KMS-11 (cell line): ENCODE measurements around the gene SLC39A9.
"Not testable (repeated sequence)": the region's sequence is repeated elsewhere in the genome, so short reads cannot be mapped to it uniquely, and the experiment has no call there.

Experiments used
- H2AFZ ChIP-seq: fragments of 200-600 bp; sonication (generic); 2 replicates; pipeline ENCODE4 v1.6.1; 2016; ENCODE audit warnings: antibody characterized with exemption, mixed run types, low read depth
- H3K27ac ChIP-seq: fragments of 200-600 bp; sonication (generic); 2 replicates; pipeline ENCODE4 v1.6.1; 2016; ENCODE audit warnings: mild to moderate bottlenecking, mixed run types
- H3K27me3 ChIP-seq: fragments of 200-600 bp; sonication (generic); 2 replicates; pipeline ENCODE4 v1.6.1; 2017; ENCODE audit warnings: mild to moderate bottlenecking, low read depth, mixed run types, moderate library complexity; ENCODE audit not compliant: insufficient read depth
- H3K36me3 ChIP-seq: fragments of 200-600 bp; sonication (generic); 2 replicates; pipeline ENCODE4 v1.6.1; 2017; ENCODE audit warnings: mild to moderate bottlenecking, mixed run types; ENCODE audit not compliant: insufficient read depth
- H3K4me1 ChIP-seq: fragments of 200-600 bp; sonication (generic); 2 replicates; pipeline ENCODE4 v1.6.1; 2016; ENCODE audit warnings: mild to moderate bottlenecking, low read depth, mixed run types; ENCODE audit not compliant: poor library complexity, severe bottlenecking
- H3K4me2 ChIP-seq: fragments of 200-600 bp; sonication (generic); 2 replicates; pipeline ENCODE4 v1.7.0; 2016; ENCODE audit warnings: mild to moderate bottlenecking, mixed run types
- H3K4me3 ChIP-seq: fragments of 200-600 bp; sonication (generic); IDR thresholded peaks from 2 replicates; pipeline ENCODE4 v1.6.1; 2017; ENCODE audit warnings: low read depth, low read length, mixed read lengths; ENCODE audit not compliant: insufficient read depth
- H3K79me2 ChIP-seq: fragments of 200-600 bp; sonication (generic); 2 replicates; pipeline ENCODE4 v1.6.1; 2016; ENCODE audit warnings: low read depth, mixed run types; ENCODE audit not compliant: insufficient read depth
- H3K9ac ChIP-seq: fragments of 200-600 bp; sonication (generic); 2 replicates; pipeline ENCODE4 v1.6.1; 2016; ENCODE audit warnings: mild to moderate bottlenecking, mixed run types
- H4K20me1 ChIP-seq: fragments of 200-600 bp; sonication (generic); 2 replicates; pipeline ENCODE4 v1.6.1; 2016; ENCODE audit warnings: mild to moderate bottlenecking, mixed run types; ENCODE audit not compliant: insufficient read depth
- CTCF ChIP-seq: fragments of 200-600 bp; sonication (generic); conservative IDR thresholded peaks from 2 replicates; pipeline ENCODE4 v1.6.1; 2017; ENCODE audit warnings: low read depth, mild to moderate bottlenecking, antibody characterized with exemption, low read length, moderate library complexity, mixed read lengths

The SLC39A9 gene

GRCh38 chr14:69473946-69474345 lies 75.5 kb downstream of the SLC39A9 start:
- no peaks in the 10 kb centered on the region for H3K79me2 ChIP-seq
- no peak overlapping the region for H3K4me3 ChIP-seq
- no peaks in the 10 kb centered on the region for H3K36me3 ChIP-seq
- H2AFZ ChIP-seq: no peak overlapping the region
- no peak overlapping the region for H3K4me2 ChIP-seq
- no peak for TF ChIP-seq CTCF
- no peaks in the 10 kb centered on the region for H3K27me3 ChIP-seq
- H4K20me1 ChIP-seq: no peaks in the 10 kb centered on the region
- H3K27ac ChIP-seq: no peak overlapping the region
- H3K4me1 ChIP-seq: no peaks in the 10 kb centered on the region
- H3K9ac ChIP-seq: no peak overlapping the region

GRCh38 chr14:69475194-69475818 lies 76.8 kb downstream of the SLC39A9 start:
- no peak overlapping the region for H3K27ac ChIP-seq
- H3K79me2 ChIP-seq: no peaks in the 10 kb centered on the region
- H3K27me3 ChIP-seq: no peaks in the 10 kb centered on the region
- H3K4me3 ChIP-seq: no peak overlapping the region
- no peak overlapping the region for H2AFZ ChIP-seq
- no peaks in the 10 kb centered on the region for H3K36me3 ChIP-seq
- H3K9ac ChIP-seq: no peak overlapping the region
- H4K20me1 ChIP-seq: no peaks in the 10 kb centered on the region
- TF ChIP-seq CTCF: peak; percentile 62
- no peak overlapping the region for H3K4me2 ChIP-seq
- H3K4me1 ChIP-seq: no peaks in the 10 kb centered on the region

GRCh38 chr14:69476824-69477450 lies 78.4 kb downstream of the SLC39A9 start:
- H4K20me1 ChIP-seq, H3K4me3 ChIP-seq, H3K36me3 ChIP-seq, H3K9ac ChIP-seq, H3K27me3 ChIP-seq, H3K79me2 ChIP-seq, H3K4me2 ChIP-seq, H3K4me1 ChIP-seq, H3K27ac ChIP-seq, H2AFZ ChIP-seq: not testable (repeated sequence)

- H3K4me1 ChIP-seq: peaks cover 17% of the 10 kb centered on the region
- not testable (repeated sequence) for H3K36me3 ChIP-seq, H2AFZ ChIP-seq, H4K20me1 ChIP-seq, H3K9ac ChIP-seq, H3K27me3 ChIP-seq, H3K27ac ChIP-seq, H3K4me3 ChIP-seq, H3K4me2 ChIP-seq, H3K79me2 ChIP-seq
Observed at GRCh38 chr14:69478055-69478454, 79.6 kb downstream of the SLC39A9 start.

GRCh38 chr14:69479696-69480095 lies 81.2 kb downstream of the SLC39A9 start:
- Histone ChIP-seq H3K27me3 (no peaks in the 10 kb centered on the region), H3K79me2 (no peaks in the 10 kb centered on the region), H4K20me1 (no peaks in the 10 kb centered on the region), H3K9ac (no peak overlapping the region), H3K36me3 (no peaks in the 10 kb centered on the region), H3K4me1 (peaks cover 17% of the 10 kb centered on the region), H3K27ac (no peak overlapping the region), H3K4me2 (no peak overlapping the region), H3K4me3 (no peak overlapping the region), H2AFZ (no peak overlapping the region)
- TF ChIP-seq CTCF: no peak
